ENCODE measurements around the gene ARHGAP8.

DNA sequence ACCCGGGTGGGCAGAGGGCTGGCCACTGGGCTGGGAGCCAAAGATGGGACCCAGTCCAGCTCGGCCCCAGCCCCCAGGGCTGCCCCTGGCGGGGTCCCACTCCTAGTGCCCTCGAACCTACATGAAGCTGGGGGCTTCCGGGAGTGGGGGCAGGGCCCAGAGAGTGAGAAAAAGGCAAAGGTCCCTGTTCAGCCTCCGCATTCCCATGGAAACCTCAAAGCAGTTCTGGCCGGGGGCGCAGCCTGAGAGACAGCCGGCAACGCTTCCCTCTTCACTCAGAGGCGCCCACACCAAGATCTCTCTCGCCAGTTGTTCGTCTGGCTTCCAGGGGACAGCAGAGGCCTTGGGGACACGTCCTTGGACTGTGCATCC lies 22.4 kb upstream of the ARHGAP8 start:
- TF ChIP-seq, protein P1, sequence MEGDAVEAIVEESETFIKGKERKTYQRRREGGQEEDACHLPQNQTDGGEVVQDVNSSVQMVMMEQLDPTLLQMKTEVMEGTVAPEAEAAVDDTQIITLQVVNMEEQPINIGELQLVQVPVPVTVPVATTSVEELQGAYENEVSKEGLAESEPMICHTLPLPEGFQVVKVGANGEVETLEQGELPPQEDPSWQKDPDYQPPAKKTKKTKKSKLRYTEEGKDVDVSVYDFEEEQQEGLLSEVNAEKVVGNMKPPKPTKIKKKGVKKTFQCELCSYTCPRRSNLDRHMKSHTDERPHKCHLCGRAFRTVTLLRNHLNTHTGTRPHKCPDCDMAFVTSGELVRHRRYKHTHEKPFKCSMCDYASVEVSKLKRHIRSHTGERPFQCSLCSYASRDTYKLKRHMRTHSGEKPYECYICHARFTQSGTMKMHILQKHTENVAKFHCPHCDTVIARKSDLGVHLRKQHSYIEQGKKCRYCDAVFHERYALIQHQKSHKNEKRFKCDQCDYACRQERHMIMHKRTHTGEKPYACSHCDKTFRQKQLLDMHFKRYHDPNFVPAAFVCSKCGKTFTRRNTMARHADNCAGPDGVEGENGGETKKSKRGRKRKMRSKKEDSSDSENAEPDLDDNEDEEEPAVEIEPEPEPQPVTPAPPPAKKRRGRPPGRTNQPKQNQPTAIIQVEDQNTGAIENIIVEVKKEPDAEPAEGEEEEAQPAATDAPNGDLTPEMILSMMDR (IDR thresholded peaks at IDR 0.05) = no peak
- TF ChIP-seq POLR2A (IDR thresholded peaks at IDR 0.05) = no peak

Measured in body of pancreas (tissue), 4 donors.